ENCODE results near the gene NOX5.

Gene NOX5

DNA sequence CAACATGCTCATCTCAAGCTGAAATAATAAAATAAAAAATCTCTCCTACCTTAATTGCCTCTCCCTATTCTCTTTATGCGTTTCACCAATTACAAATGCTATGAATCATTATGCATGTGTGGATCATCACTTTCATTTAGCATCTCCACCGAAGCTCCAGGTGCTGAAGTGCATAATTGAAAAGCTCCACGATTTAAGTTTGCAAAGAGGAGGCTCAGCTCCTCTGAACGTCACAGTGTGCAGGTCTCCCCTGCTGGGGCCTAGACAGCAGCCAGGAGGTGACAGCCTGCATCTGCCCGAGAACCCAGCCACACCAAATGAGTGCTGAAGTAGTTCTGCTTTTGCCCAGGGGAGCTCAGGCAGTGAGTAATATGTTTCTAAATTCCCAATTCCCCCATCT lies 85.4 kb downstream of the NOX5 start:
- no peak overlapping the region for H3K4me3 ChIP-seq (ENCODE audit: low read length in 2 of 2)
- H3K27me3 ChIP-seq (ENCODE audit: control insufficient read depth in 1 of 2, insufficient read depth in 2 of 2, low read length in 2 of 2) = no peaks in the 10 kb centered on the region
- no peaks in the 10 kb centered on the region for H3K9me3 ChIP-seq (ENCODE audit: control insufficient read depth in 2 of 2, low read length in 2 of 2)
- no peak overlapping the region for H3K9ac ChIP-seq (ENCODE audit: low read length in 2 of 2)
- H3K4me1 ChIP-seq (ENCODE audit: control insufficient read depth, insufficient read depth, low read length) = peaks cover 12% of the 10 kb centered on the region
- H3K36me3 ChIP-seq (ENCODE audit: control insufficient read depth in 2 of 2, insufficient read depth in 2 of 2, low read length in 2 of 2) = no peaks in the 10 kb centered on the region
- H3K27ac ChIP-seq (ENCODE audit: low read length) = no peak overlapping the region

DNA sequence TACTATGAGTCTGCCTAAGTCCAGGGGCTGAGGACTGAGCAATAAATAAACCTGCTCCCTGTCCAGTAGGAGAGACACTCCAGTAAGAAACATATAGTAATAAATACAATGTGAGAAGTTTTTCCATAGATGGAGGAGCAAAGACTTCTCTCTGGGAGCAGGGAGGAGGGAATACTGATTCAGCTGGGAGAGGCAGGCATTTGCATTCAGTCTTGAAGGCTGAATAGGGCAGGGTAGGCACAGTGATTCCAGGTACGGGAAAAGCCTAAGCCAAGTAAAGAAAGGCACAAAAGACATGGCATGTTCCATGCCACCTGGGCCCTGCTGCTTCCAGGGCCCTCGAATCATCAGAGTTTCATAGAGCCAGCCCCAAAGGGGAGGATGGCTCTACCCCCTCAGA lies 86.3 kb downstream of the NOX5 start:
- no peak overlapping the region for H3K4me3 ChIP-seq (ENCODE audit: low read length in 2 of 2)

DNA sequence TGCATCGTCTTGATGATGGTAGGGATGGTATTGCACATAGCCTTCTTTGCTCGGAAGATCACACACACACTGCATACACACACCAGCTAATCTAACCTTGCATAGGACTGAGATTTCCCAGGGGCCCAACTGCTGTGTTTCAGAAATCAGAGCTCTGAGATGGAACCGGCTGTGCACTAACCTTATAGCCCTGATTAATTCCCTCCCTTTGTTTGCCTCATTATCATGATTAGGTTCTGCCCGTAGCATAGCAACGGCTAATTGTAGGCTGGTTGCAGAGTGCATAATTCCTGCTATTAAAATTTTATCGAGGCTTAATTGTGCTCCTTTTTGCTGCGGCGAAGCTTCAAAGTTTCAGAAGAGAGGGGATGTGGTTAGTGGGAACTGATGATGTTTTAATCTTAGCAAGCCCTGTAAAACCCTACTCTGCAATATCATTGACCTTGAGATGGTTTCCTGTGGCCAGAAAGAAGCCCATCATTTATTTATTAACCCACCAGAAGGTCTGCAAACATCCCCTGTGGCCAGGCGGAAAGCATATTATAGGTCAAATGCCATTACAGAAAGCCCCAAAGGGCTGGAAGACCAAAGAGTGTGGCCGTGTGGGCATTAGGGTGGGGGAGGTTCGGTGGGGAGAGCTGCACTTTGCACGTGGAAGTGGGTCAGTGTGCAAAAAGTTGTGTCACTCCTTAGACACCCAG lies 89.7 kb downstream of the NOX5 start:
- Histone ChIP-seq H3K9ac (ENCODE audit: low read length in 2 of 2) (no peak overlapping the region), H3K4me3 (ENCODE audit: low read length in 2 of 2) (no peak overlapping the region), H3K27me3 (ENCODE audit: control insufficient read depth in 1 of 2, insufficient read depth in 2 of 2, low read length in 2 of 2) (no peaks in the 10 kb centered on the region), H3K27ac (ENCODE audit: low read length) (no peak overlapping the region), H3K4me1 (ENCODE audit: control insufficient read depth, insufficient read depth, low read length) (no peaks in the 10 kb centered on the region), H3K36me3 (ENCODE audit: control insufficient read depth in 2 of 2, insufficient read depth in 2 of 2, low read length in 2 of 2) (no peaks in the 10 kb centered on the region), H3K9me3 (ENCODE audit: control insufficient read depth in 2 of 2, low read length in 2 of 2) (no peaks in the 10 kb centered on the region)

More for the DNA sequence above, 86.3 kb downstream of the NOX5 start:
- no peak overlapping the region for H3K27ac ChIP-seq (ENCODE audit: low read length)
- H3K9me3 ChIP-seq (ENCODE audit: control insufficient read depth in 2 of 2, low read length in 2 of 2) = no peaks in the 10 kb centered on the region
- H3K4me1 ChIP-seq (ENCODE audit: control insufficient read depth, insufficient read depth, low read length) = peaks cover 4% of the 10 kb centered on the region
- no peaks in the 10 kb centered on the region for H3K36me3 ChIP-seq (ENCODE audit: control insufficient read depth in 2 of 2, insufficient read depth in 2 of 2, low read length in 2 of 2)
- no peak overlapping the region for H3K9ac ChIP-seq (ENCODE audit: low read length in 2 of 2)
- no peaks in the 10 kb centered on the region for H3K27me3 ChIP-seq (ENCODE audit: control insufficient read depth in 1 of 2, insufficient read depth in 2 of 2, low read length in 2 of 2)

DNA sequence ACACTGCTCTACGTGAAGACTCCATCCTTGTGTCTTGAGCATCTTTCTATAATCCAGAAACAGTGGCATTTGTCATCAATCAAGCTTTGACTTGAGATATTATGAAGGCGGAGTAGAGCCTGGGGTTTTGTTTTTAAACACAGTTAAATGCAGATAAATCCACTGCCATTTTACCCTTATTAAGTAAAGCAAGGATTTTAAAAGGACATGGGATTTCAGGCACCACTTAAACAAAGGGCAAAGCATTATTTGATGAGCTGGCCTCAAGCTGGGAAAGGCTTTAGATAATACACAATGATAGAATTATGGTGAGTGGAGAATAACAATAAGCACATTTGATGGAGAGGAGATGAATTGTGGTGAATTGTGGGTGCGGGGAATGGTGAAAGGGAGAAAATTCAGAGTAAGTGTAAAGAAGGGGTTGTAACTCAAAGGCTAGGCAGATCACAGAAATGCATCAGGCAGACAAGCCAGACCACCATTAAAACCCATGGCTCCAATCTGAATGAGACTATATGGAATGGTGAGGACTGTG lies 91.0 kb downstream of the NOX5 start:
- Histone ChIP-seq H3K4me1 (ENCODE audit: control insufficient read depth, insufficient read depth, low read length) (no peaks in the 10 kb centered on the region), H3K9me3 (ENCODE audit: control insufficient read depth in 2 of 2, low read length in 2 of 2) (no peaks in the 10 kb centered on the region), H3K27me3 (ENCODE audit: control insufficient read depth in 1 of 2, insufficient read depth in 2 of 2, low read length in 2 of 2) (no peaks in the 10 kb centered on the region), H3K27ac (ENCODE audit: low read length) (no peak overlapping the region), H3K9ac (ENCODE audit: low read length in 2 of 2) (no peak overlapping the region), H3K4me3 (ENCODE audit: low read length in 2 of 2) (no peak overlapping the region), H3K36me3 (ENCODE audit: control insufficient read depth in 2 of 2, insufficient read depth in 2 of 2, low read length in 2 of 2) (no peaks in the 10 kb centered on the region)

DNA sequence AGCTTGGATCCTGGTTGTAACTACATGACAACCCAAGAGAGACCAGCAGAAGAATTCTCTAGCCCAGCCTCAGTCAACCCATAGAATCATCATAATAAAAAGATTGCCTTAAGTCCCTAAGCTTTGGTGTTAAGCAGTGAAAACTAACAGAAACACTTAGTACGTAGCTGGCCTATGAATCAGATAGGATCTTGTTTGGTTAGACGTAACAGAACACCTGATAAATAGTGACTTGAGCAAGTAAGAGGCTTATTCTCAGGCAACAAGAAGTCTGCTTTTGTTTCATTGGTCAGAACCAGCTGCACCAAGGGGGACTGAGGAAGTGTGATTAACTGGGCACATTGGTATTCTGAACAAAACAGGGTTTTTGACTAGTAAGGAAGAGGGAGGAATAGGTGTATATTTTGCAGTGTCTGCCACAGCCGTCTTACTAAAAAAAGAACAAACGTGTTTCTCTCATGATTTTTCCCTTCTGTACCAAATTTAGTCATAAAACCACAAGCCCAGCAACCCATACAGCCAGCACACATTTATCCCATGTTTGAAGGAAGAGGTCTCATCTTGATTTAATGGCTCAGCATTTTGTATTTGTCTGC lies 92.6 kb downstream of the NOX5 start:
- H3K9ac ChIP-seq (ENCODE audit: low read length in 2 of 2) = no peak overlapping the region
- H3K4me1 ChIP-seq (ENCODE audit: control insufficient read depth, insufficient read depth, low read length) = no peaks in the 10 kb centered on the region
- no peaks in the 10 kb centered on the region for H3K27me3 ChIP-seq (ENCODE audit: control insufficient read depth in 1 of 2, insufficient read depth in 2 of 2, low read length in 2 of 2)
- no peak overlapping the region for H3K27ac ChIP-seq (ENCODE audit: low read length)
- no peaks in the 10 kb centered on the region for H3K36me3 ChIP-seq (ENCODE audit: control insufficient read depth in 2 of 2, insufficient read depth in 2 of 2, low read length in 2 of 2)
- no peak overlapping the region for H3K4me3 ChIP-seq (ENCODE audit: low read length in 2 of 2)
- H3K9me3 ChIP-seq (ENCODE audit: control insufficient read depth in 2 of 2, low read length in 2 of 2) = no peaks in the 10 kb centered on the region
